RWPE2 (cell line): Measurements from ENCODE around the gene EMILIN2.

Experiments used
- ATAC-seq: fragments of 200-7000 bp; cut with Tn5 transposase; 3 replicates; pipeline ENCODE4 v1.9.1; 2021; ENCODE audit warnings: low read depth
- DNase-seq: peaks from one replicate; pipeline ENCODE4 v3.0.0-alpha.2; 2020; ENCODE audit warnings: low spot score
- H3K27ac ChIP-seq: fragments of 450-650 bp; 2 replicates; pipeline ENCODE4 v1.5.1; 2017; ENCODE audit warnings: mild to moderate bottlenecking; ENCODE audit not compliant: poor library complexity, severe bottlenecking
- H3K27me3 ChIP-seq: fragments of 250-450 bp; sonication (Bioruptor Pico); 2 replicates; pipeline ENCODE4 v1.5.1; 2021; ENCODE audit warnings: mild to moderate bottlenecking, moderate library complexity; ENCODE audit not compliant: insufficient read depth, poor library complexity, severe bottlenecking
- H3K36me3 ChIP-seq: fragments of 250-450 bp; sonication (Bioruptor Pico); 2 replicates; pipeline ENCODE4 v1.5.1; 2020; ENCODE audit warnings: low read depth, mild to moderate bottlenecking, moderate library complexity
- H3K4me1 ChIP-seq: fragments of 250-450 bp; sonication (Bioruptor Pico); 2 replicates; pipeline ENCODE4 v1.5.1; 2021; ENCODE audit warnings: mild to moderate bottlenecking, moderate library complexity; ENCODE audit not compliant: insufficient read depth, poor library complexity, severe bottlenecking
- H3K4me3 ChIP-seq: fragments of 250-450 bp; sonication (Bioruptor Pico); 2 replicates; pipeline ENCODE4 v1.5.1; 2021; ENCODE audit warnings: mild to moderate bottlenecking, moderate library complexity; ENCODE audit not compliant: severe bottlenecking
- H3K9me3 ChIP-seq: fragments of 250-450 bp; sonication (Bioruptor Pico); 2 replicates; pipeline ENCODE4 v1.5.1; 2021; ENCODE audit warnings: mild to moderate bottlenecking, moderate library complexity; ENCODE audit not compliant: severe bottlenecking
- CTCF ChIP-seq: fragments of 450-650 bp; IDR thresholded peaks from one replicate; pipeline ENCODE4 v1.5.1; 2017; ENCODE audit warnings: mild to moderate bottlenecking, moderate library complexity; ENCODE audit not compliant: poor library complexity, severe bottlenecking

EMILIN2 gene

DNA sequence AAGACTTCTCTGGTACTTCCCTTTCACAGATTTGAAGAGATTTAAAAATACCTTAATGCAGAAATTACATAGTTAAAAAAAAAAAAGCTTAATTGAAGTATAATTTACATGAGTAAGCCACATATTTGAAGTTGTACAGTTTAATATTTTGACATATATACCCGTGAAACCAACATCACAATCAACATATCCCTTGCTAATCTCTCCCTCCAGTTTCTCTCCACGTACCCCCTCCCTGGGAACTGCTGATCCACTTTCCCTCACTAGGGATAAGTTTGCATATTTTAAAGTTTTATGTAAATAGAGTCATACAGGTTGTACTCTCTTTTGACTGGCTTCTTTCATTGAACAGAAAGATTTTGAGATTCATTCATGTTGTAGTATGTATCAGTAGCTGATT is 22.4 kb downstream of the EMILIN2 start:
- no peak for ATAC-seq
- no peak overlapping the region for H3K27ac ChIP-seq
- TF ChIP-seq CTCF, result no peak
- H3K4me3 ChIP-seq, result no peak overlapping the region
- no peak for DNase-seq
- no peaks in the 10 kb centered on the region for H3K27me3 ChIP-seq
- H3K9me3 ChIP-seq, result no peaks in the 10 kb centered on the region
- H3K4me1 ChIP-seq, result no peaks in the 10 kb centered on the region
- no peaks in the 10 kb centered on the region for H3K36me3 ChIP-seq

- TF ChIP-seq CTCF, result no peak
- no peaks in the 10 kb centered on the region for H3K36me3 ChIP-seq
- DNase-seq (no peak), ATAC-seq (no peak)
- H3K9me3 ChIP-seq, result no peaks in the 10 kb centered on the region
- no peaks in the 10 kb centered on the region for H3K4me1 ChIP-seq
- no peak overlapping the region for H3K4me3 ChIP-seq
- H3K27me3 ChIP-seq, result no peaks in the 10 kb centered on the region
- no peak overlapping the region for H3K27ac ChIP-seq
Measured at GRCh38 chr18:2871111-2871720, 24.4 kb downstream of the EMILIN2 start.

GRCh38 chr18:2872095-2872494 is 25.3 kb downstream of the EMILIN2 start:
- Histone ChIP-seq H3K36me3 (no peaks in the 10 kb centered on the region), H3K27me3 (no peaks in the 10 kb centered on the region), H3K9me3 (no peaks in the 10 kb centered on the region), H3K4me3 (no peak overlapping the region), H3K4me1 (no peaks in the 10 kb centered on the region), H3K27ac (no peak overlapping the region)
- ATAC-seq (no peak), DNase-seq (no peak)
- TF ChIP-seq CTCF, result no peak

DNA sequence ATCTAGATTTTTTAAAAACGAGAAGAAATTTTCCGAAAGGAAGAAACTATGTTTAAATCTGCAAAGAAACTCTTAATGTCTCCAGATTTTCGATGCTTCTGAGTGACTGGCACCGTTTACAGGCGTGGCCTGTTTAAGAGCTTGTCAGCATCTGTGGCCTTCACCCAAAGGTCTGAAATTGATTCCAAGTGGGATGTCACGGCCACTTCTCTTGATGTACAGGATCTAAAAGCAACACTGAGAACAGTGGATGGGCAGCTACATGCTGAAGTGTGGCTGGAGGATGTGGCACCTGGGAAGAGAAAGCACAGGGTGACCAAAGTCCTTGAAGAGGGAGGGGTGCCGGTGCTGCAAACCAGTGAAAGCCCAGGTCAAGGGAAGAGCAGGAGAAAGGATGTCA is 28.0 kb downstream of the EMILIN2 start:
- Histone ChIP-seq H3K4me3 (no peak overlapping the region), H3K9me3 (no peaks in the 10 kb centered on the region), H3K27me3 (no peaks in the 10 kb centered on the region), H3K36me3 (no peaks in the 10 kb centered on the region), H3K27ac (no peak overlapping the region), H3K4me1 (no peaks in the 10 kb centered on the region)
- DNase-seq (no peak), ATAC-seq (no peak)
- no peak for TF ChIP-seq CTCF

DNA sequence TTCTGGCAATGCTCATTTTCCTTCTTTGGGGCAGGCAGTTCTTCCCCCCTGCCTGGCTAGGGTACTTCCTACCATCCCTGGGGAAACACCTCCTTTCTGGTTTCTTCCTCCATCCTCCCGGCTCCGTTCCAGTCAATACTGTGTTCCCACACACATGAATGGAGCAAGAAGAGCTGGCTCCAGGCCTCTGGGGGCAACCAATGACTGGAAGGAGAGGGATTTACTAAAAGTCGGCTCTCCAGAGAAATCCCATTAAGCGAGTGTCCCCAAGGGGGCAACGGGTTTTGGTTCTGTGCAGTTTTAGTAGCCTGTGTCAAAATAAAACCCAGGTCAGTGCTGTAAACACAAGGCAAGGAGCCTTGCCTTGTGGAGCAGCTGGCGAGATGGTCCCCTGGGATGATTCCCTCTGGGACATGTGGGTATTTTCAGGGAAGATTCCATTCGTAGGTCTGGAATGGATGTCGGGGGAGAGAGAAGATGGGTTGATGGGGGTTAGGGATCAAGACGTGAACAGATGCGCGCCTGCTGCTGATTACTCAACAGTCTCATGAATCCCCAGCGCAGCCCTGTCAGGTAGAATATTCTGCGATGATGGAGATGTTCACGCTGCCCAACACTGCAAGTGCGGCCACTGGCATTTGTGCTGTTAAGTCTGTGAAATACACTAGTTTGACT is 32.0 kb downstream of the EMILIN2 start:
- H3K4me1 ChIP-seq, result no peaks in the 10 kb centered on the region
- no peaks in the 10 kb centered on the region for H3K9me3 ChIP-seq

More for the DNA sequence above, 32.0 kb downstream of the EMILIN2 start:
- TF ChIP-seq CTCF, result no peak
- no peaks in the 10 kb centered on the region for H3K27me3 ChIP-seq
- DNase-seq (no peak), ATAC-seq (no peak)
- no peaks in the 10 kb centered on the region for H3K36me3 ChIP-seq
- no peak overlapping the region for H3K4me3 ChIP-seq
- H3K27ac ChIP-seq, result no peak overlapping the region
